GM12878 (cell line): ENCODE results near the gene CCDC88A.

ENCODE experiments used
- GABPA ChIP-seq: IDR thresholded peaks from 2 replicates; pipeline ENCODE4 v1.6.1; 2014; ENCODE audit warnings: antibody characterized with exemption, low read depth, mild to moderate bottlenecking, inconsistent platforms
- PML ChIP-seq: IDR thresholded peaks from 2 replicates; pipeline ENCODE4 v1.6.1; 2012; ENCODE audit warnings: low read length, inconsistent platforms
- POLR2A ChIP-seq: IDR thresholded peaks from 2 replicates; pipeline ENCODE4 v1.6.1; 2011; ENCODE audit warnings: low read depth, mild to moderate bottlenecking, low read length

- no peak for TF ChIP-seq GABPA
- no peak for TF ChIP-seq POLR2A
- TF ChIP-seq PML, result no peak
Measured at GRCh38 chr2:55361465-55362189, 58.0 kb downstream of the CCDC88A start.
